IMR-90 (cell line): ENCODE measurements around the gene PRDM5. TPM values are rescaled to one million over a fixed set of nuclear protein-coding genes. Genes with fewer than 3 reads are reported as not detected.

ENCODE experiments used
- ATAC-seq: fragments of 200-7000 bp; cut with Tn5 transposase; 2 replicates; pipeline ENCODE4 v1.9.1; 2020; ENCODE audit warnings: low read depth, mild to moderate bottlenecking, moderate library complexity
- BruUV-seq: library from RNA; stranded (reverse); fragments of 400-500 nt; replicated peaks from 2 replicates; lab custom pipeline; 2021; lab: Mats Ljungman, UMichigan
- CTCF ChIA-PET: fragments of 300-600 bp; formaldehyde crosslinking; extraction: SDS; loops from one replicate; lab custom pipeline; 2021; ENCODE audit warnings: antibody characterized with exemption; lab: Yijun Ruan, JAX
- POLR2A ChIA-PET: fragments of 300-600 bp; sonication (Branson Sonifier 250); formaldehyde crosslinking; loops from one replicate; lab custom pipeline; 2022; ENCODE audit warnings: antibody characterized with exemption; ENCODE audit not compliant: unreplicated experiment; lab: Charles Lee
- DNase-seq: peaks from one replicate; pipeline ENCODE4 v3.0.0; 2013
- H2AFZ ChIP-seq: replicated peaks from 2 replicates; pipeline ENCODE3; 2013; ENCODE audit warnings: low read length, mild to moderate bottlenecking; ENCODE audit not compliant: poor library complexity
- H2AK5ac ChIP-seq: 2 replicates; pipeline ENCODE4 v1.6.1; 2013; ENCODE audit warnings: low read depth, low read length, inconsistent platforms
- H2AK9ac ChIP-seq: replicated peaks from 2 replicates; pipeline ENCODE3; 2013; ENCODE audit warnings: mild to moderate bottlenecking, low read depth, low read length, moderate library complexity; ENCODE audit not compliant: poor library complexity
- H2BK120ac ChIP-seq: 2 replicates; pipeline ENCODE4 v1.6.1; 2013; ENCODE audit warnings: low read depth, low read length, inconsistent platforms
- H2BK15ac ChIP-seq: 3 replicates; pipeline ENCODE4 v1.6.1; 2013; ENCODE audit warnings: low read depth, low read length, inconsistent platforms
- H2BK20ac ChIP-seq: 2 replicates; pipeline ENCODE4 v1.6.1; 2013; ENCODE audit warnings: low read depth, mild to moderate bottlenecking, inconsistent platforms, low read length, moderate library complexity
- H2BK5ac ChIP-seq: 2 replicates; pipeline ENCODE4 v1.6.1; 2013; ENCODE audit warnings: mild to moderate bottlenecking, low read depth, low read length, inconsistent platforms; ENCODE audit not compliant: poor library complexity, severe bottlenecking
- H3K14ac ChIP-seq: replicated peaks from 2 replicates; pipeline ENCODE4 v1.6.1; 2013; ENCODE audit warnings: low read depth, low read length, inconsistent platforms
- H3K18ac ChIP-seq: 2 replicates; pipeline ENCODE4 v1.6.1; 2013; ENCODE audit warnings: low read depth, low read length, control low read depth
- H3K23ac ChIP-seq: 2 replicates; pipeline ENCODE4 v1.6.1; 2013; ENCODE audit warnings: low read depth, low read length, inconsistent platforms
- H3K27ac ChIP-seq: 2 replicates; pipeline ENCODE4 v1.5.1; 2013; ENCODE audit warnings: mild to moderate bottlenecking, control low read depth, low read length; ENCODE audit not compliant: insufficient read depth
- H3K27me3 ChIP-seq: 2 replicates; pipeline ENCODE4 v1.6.1; 2013; ENCODE audit warnings: low read length; ENCODE audit not compliant: control insufficient read depth, insufficient read depth
- H3K36me3 ChIP-seq: 2 replicates; pipeline ENCODE4 v1.6.1; 2013; ENCODE audit warnings: low read length, mixed read lengths; ENCODE audit not compliant: control insufficient read depth, insufficient read depth
- H3K4ac ChIP-seq: 2 replicates; pipeline ENCODE4 v1.6.1; 2013; ENCODE audit warnings: low read depth, low read length, inconsistent platforms
- H3K4me1 ChIP-seq: 2 replicates; pipeline ENCODE4 v1.6.1; 2013; ENCODE audit warnings: low read length, mixed read lengths; ENCODE audit not compliant: control insufficient read depth, insufficient read depth
- H3K4me2 ChIP-seq: 2 replicates; pipeline ENCODE4 v1.6.1; 2013; ENCODE audit warnings: low read depth, mild to moderate bottlenecking, control low read depth, low read length, moderate library complexity
- H3K4me3 ChIP-seq: 2 replicates; pipeline ENCODE4 v1.5.1; 2013; ENCODE audit warnings: low read depth, mild to moderate bottlenecking, control low read depth, low read length, moderate library complexity; ENCODE audit not compliant: insufficient read depth
- H3K56ac ChIP-seq: 2 replicates; pipeline ENCODE4 v1.6.1; 2013; ENCODE audit warnings: low read length, inconsistent platforms; ENCODE audit not compliant: insufficient read depth; ENCODE audit errors: extremely low read depth
- H3K79me1 ChIP-seq, 2 experiments: 2 replicates each; pipeline ENCODE4 v1.6.1; 2013; ENCODE audit warnings: low read length in 2 of 2, inconsistent platforms in 1 of 2, low read depth in 1 of 2
- H3K9ac ChIP-seq: 2 replicates; pipeline ENCODE4 v1.6.1; 2013; ENCODE audit warnings: low read depth, low read length, control low read depth
- H3K9me1 ChIP-seq: 2 replicates; pipeline ENCODE4 v1.6.1; 2013; ENCODE audit warnings: low read length, inconsistent platforms; ENCODE audit not compliant: insufficient read depth
- H3K9me3 ChIP-seq: 2 replicates; pipeline ENCODE4 v1.6.1; 2013; ENCODE audit warnings: low read length; ENCODE audit not compliant: control insufficient read depth, insufficient read depth
- H4K20me1 ChIP-seq: 2 replicates; pipeline ENCODE4 v1.6.1; 2013; ENCODE audit warnings: low read length, inconsistent platforms; ENCODE audit not compliant: insufficient read depth
- H4K5ac ChIP-seq: 2 replicates; pipeline ENCODE4 v1.6.1; 2013; ENCODE audit warnings: mild to moderate bottlenecking, low read depth, low read length, control low read depth
- H4K8ac ChIP-seq, 2 experiments: 2 replicates each; pipeline ENCODE4 v1.6.1; 2013; ENCODE audit warnings: low read depth in 2 of 2, low read length in 2 of 2, control low read depth in 1 of 2, inconsistent platforms in 1 of 2
- H4K91ac ChIP-seq: 2 replicates; pipeline ENCODE4 v1.6.1; 2013; ENCODE audit warnings: low read depth, low read length, inconsistent platforms; ENCODE audit not compliant: insufficient read depth
- BHLHE40 ChIP-seq: fragments of 150-350 bp; IDR thresholded peaks from 2 replicates; pipeline ENCODE4 v1.6.1; 2016; ENCODE audit warnings: mild to moderate bottlenecking, low read depth, low read length
- CEBPB ChIP-seq: IDR thresholded peaks from 2 replicates; pipeline ENCODE4 v1.6.1; 2012; ENCODE audit warnings: low read depth, low read length, improper control_type of control experiment
- CHD1 ChIP-seq: IDR thresholded peaks from 2 replicates; pipeline ENCODE4 v1.6.1; 2012; ENCODE audit warnings: low read depth, low read length, improper control_type of control experiment
- CTCF ChIP-seq: conservative IDR thresholded peaks from 2 replicates; pipeline ENCODE4 v1.5.1; 2012; ENCODE audit warnings: mild to moderate bottlenecking, low read depth, low read length, improper control_type of control experiment
- ELK1 ChIP-seq: fragments of 150-350 bp; IDR thresholded peaks from 2 replicates; pipeline ENCODE4 v1.6.1; 2016; ENCODE audit warnings: low read depth, mild to moderate bottlenecking, low read length, moderate library complexity, borderline replicate concordance
- FOS ChIP-seq: fragments of 150-350 bp; IDR thresholded peaks from 2 replicates; pipeline ENCODE4 v1.6.1; 2016; ENCODE audit warnings: low read depth, low read length
- MAFK ChIP-seq: IDR thresholded peaks from 2 replicates; pipeline ENCODE4 v1.6.1; 2012; ENCODE audit warnings: low read depth, low read length, improper control_type of control experiment
- MAZ ChIP-seq: IDR thresholded peaks from 2 replicates; pipeline ENCODE4 v1.6.1; 2012; ENCODE audit warnings: low read depth, mild to moderate bottlenecking, low read length, improper control_type of control experiment, moderate library complexity, borderline replicate concordance
- NFE2L2 ChIP-seq: fragments of 150-350 bp; IDR thresholded peaks from 2 replicates; pipeline ENCODE4 v1.6.1; 2016; ENCODE audit warnings: low read depth, mild to moderate bottlenecking, low read length
- POLR2A ChIP-seq: IDR thresholded peaks from 2 replicates; pipeline ENCODE4 v1.6.1; 2012; ENCODE audit warnings: mild to moderate bottlenecking, low read depth, low read length
- RAD21 ChIP-seq: IDR thresholded peaks from 2 replicates; pipeline ENCODE4 v1.6.1; 2012; ENCODE audit warnings: low read length, improper control_type of control experiment
- RCOR1 ChIP-seq: IDR thresholded peaks from 2 replicates; pipeline ENCODE4 v1.6.1; 2012; ENCODE audit warnings: mild to moderate bottlenecking, low read length, improper control_type of control experiment; ENCODE audit not compliant: insufficient replicate concordance
- RFX5 ChIP-seq: IDR thresholded peaks from 2 replicates; pipeline ENCODE4 v1.8.0; 2012; ENCODE audit warnings: low read depth, mild to moderate bottlenecking, low read length, moderate library complexity
- SMC3 ChIP-seq: fragments of 150-350 bp; IDR thresholded peaks from 2 replicates; pipeline ENCODE4 v1.6.1; 2016; ENCODE audit warnings: low read depth, mild to moderate bottlenecking, antibody characterized with exemption, low read length, moderate library complexity
- USF2 ChIP-seq: fragments of 150-350 bp; IDR thresholded peaks from 2 replicates; pipeline ENCODE4 v1.6.1; 2017; ENCODE audit warnings: mild to moderate bottlenecking, antibody characterized with exemption, low read length, low read depth
- WGBS, 2 experiments: methylation state at CpG; one replicate each; pipeline versions ENCODE4 v1.1.5 to v1.1.7; 2013; ENCODE audit warnings: missing lambda C conversion rate in 2 of 2; ENCODE audit not compliant: insufficient read length in 1 of 2; ENCODE audit errors: extremely low coverage in 2 of 2; 5-methylcytosine and 5-hydroxymethylcytosine counted together
- dilution Hi-C: fragments of 300-500 bp; cut with HindIII; formaldehyde crosslinking; loops from one replicate; pipeline ENCODE4 v1.14.3; 2018; ENCODE audit warnings: low sequenced_read_pairs; ENCODE audit not compliant: unreplicated experiment
- in situ Hi-C: fragments of 300-500 bp; cut with MboI; formaldehyde crosslinking; loops from 3 replicates; pipeline ENCODE4 v1.14.3; 2019; ENCODE audit warnings: low sequenced_read_pairs, inconsistent platforms, mixed read lengths
- intact Hi-C: fragments of 100-400 bp; cut with micrococcal nuclease; formaldehyde crosslinking; loops from 2 replicates; pipeline ENCODE4 v1.10.0; 2022
- polyA plus RNA-seq, 3 experiments: library from polyadenylated mRNA; depleted of rRNA; stranded (reverse); fragments of >200 nt; gene quantifications; 2 replicates each; pipeline ENCODE4 v1.2.3, GENCODE V29; 2012; ENCODE audit warnings: low replicate concordance in 1 of 3
- total RNA-seq: library from RNA; depleted of rRNA; stranded (reverse); fragments of >200 nt; gene quantifications from 2 replicates; pipeline ENCODE4 v1.2.3, GENCODE V29; 2012

PRDM5 gene
- total and polyA plus RNA-seq, 2 of the 4 experiments (the other 2 are of a cell fraction): 4.1 to 10.8 TPM

DNA sequence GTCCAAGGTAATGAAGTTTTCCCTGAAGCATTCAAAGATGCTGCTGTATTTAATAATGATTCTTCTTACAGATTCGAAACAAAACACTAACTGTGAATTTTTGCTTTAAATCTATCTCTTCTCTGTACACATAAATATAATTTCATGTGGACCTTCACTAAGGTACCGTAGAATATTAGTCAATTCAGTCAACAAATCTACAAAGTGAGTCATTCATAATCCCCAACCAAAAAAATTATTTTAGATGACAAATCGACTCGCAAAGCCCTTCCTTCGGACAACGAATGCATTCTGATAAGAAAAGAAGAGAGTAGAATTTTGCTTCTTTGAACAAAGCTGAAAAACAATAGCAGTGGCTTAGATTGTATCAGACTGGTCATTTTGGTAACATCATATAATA is 95.7 kb downstream of the PRDM5 start:
- H2BK20ac ChIP-seq: no peak overlapping the region
- H2AK5ac ChIP-seq: no peak overlapping the region
- no peaks in the 10 kb centered on the region for H3K36me3 ChIP-seq
- H2BK15ac ChIP-seq: no peak overlapping the region
- no peaks in the 10 kb centered on the region for H3K79me1 ChIP-seq
- H2AK9ac ChIP-seq: no peak overlapping the region
- no peak overlapping the region for H3K4ac ChIP-seq
- H3K27ac ChIP-seq: no peak overlapping the region
- H3K4me1 ChIP-seq: peaks cover 2% of the 10 kb centered on the region; the same call in 1 of the 2 replicates
- no peak overlapping the region for H4K5ac ChIP-seq
- in situ Hi-C loops (no loop called here), dilution Hi-C loops (no loop called here), intact Hi-C loops (no loop called here)
- CTCF ChIA-PET: no interaction called here
- no TSS peak for BruUV-seq
- H4K20me1 ChIP-seq: no peaks in the 10 kb centered on the region
- H3K14ac ChIP-seq: no peak overlapping the region
- no peaks in the 10 kb centered on the region for H3K27me3 ChIP-seq
- H3K9me3 ChIP-seq: no peaks in the 10 kb centered on the region
- H3K4me2 ChIP-seq: no peak overlapping the region
- no peak overlapping the region for H4K91ac ChIP-seq
- no peak for ATAC-seq
- no peak overlapping the region for H3K18ac ChIP-seq
- H2BK120ac ChIP-seq: no peak overlapping the region
- no peak overlapping the region for H3K4me3 ChIP-seq
- WGBS, 2 experiments: no CpG with 5 or more reads among the region's 6 CpGs
- no peak overlapping the region for H3K9ac ChIP-seq
- TF ChIP-seq MAFK: no peak
- no peak for TF ChIP-seq CTCF
- no peak for TF ChIP-seq ELK1
- TF ChIP-seq MAZ: no peak
- TF ChIP-seq RFX5: no peak
- no peak for TF ChIP-seq FOS
- no peak for TF ChIP-seq USF2
- TF ChIP-seq RAD21: no peak
- TF ChIP-seq CEBPB: no peak
- no peak for TF ChIP-seq SMC3
- no peak for TF ChIP-seq RCOR1
- no peak for TF ChIP-seq NFE2L2
- TF ChIP-seq CHD1: no peak
- no peak for TF ChIP-seq POLR2A
- no peak for TF ChIP-seq BHLHE40
- no peaks in the 10 kb centered on the region; the same call in 1 of the 2 replicates for H3K9me1 ChIP-seq
- no peak for DNase-seq
- H2AFZ ChIP-seq: no peak overlapping the region
- H4K8ac ChIP-seq: no peak overlapping the region
- H3K56ac ChIP-seq: no peak overlapping the region
- no peak overlapping the region for H3K23ac ChIP-seq
- H2BK5ac ChIP-seq: no peak overlapping the region
- POLR2A ChIA-PET: no interaction called here
